Fibroblast of pulmonary artery (primary cell): ENCODE measurements around the gene MYDGF.

Experiments used
- DNase-seq: peaks from one replicate; pipeline ENCODE4 v3.0.0-alpha.2; 2010; ENCODE audit warnings: low read depth
- H3K4me3 ChIP-seq: replicated peaks from 2 replicates; pipeline ENCODE4 v1.5.1; 2011; ENCODE audit warnings: low read depth, mild to moderate bottlenecking, control low read depth, low read length, moderate library complexity
- CTCF ChIP-seq: IDR thresholded peaks from 2 replicates; pipeline ENCODE4 v1.5.1; 2011; ENCODE audit warnings: mild to moderate bottlenecking, control low read depth, low read length, inconsistent platforms; ENCODE audit errors: missing control alignments

MYDGF gene

GRCh38 chr19:4713384-4713951 lies 43.3 kb upstream of the MYDGF start:
- no peak for TF ChIP-seq CTCF
- peak; percentile 93 for DNase-seq
- H3K4me3 ChIP-seq = no peak overlapping the region

GRCh38 chr19:4712771-4713170 lies 42.6 kb upstream of the MYDGF start:
- no peak for DNase-seq
- H3K4me3 ChIP-seq = no peak overlapping the region
- no peak for TF ChIP-seq CTCF

GRCh38 chr19:4711211-4711610 lies 41.1 kb upstream of the MYDGF start:
- no peak for DNase-seq
- no peak overlapping the region for H3K4me3 ChIP-seq
- TF ChIP-seq CTCF = no peak

GRCh38 chr19:4710281-4710600 lies 40.1 kb upstream of the MYDGF start:
- no peak for DNase-seq
- H3K4me3 ChIP-seq = no peak overlapping the region
- TF ChIP-seq CTCF = no peak

- DNase-seq = no peak
These were observed 39.5 kb upstream of the MYDGF start for GRCh38 chr19:4709440-4710280.

GRCh38 chr19:4707956-4708650 lies 38.0 kb upstream of the MYDGF start:
- no peak for TF ChIP-seq CTCF

More at GRCh38 chr19:4709440-4710280, 39.5 kb upstream of the MYDGF start:
- no peak for TF ChIP-seq CTCF
- no peak overlapping the region for H3K4me3 ChIP-seq

More at GRCh38 chr19:4707956-4708650, 38.0 kb upstream of the MYDGF start:
- H3K4me3 ChIP-seq = no peak overlapping the region
- peak; percentile 39 for DNase-seq
